ENCODE data around the gene TSR1. TPM values are rescaled to one million over a fixed set of nuclear protein-coding genes. Genes with fewer than 3 reads are reported as not detected.

The TSR1 gene
- 67.0 and 95.7 TPM in 2 replicates for total RNA-seq

DNA sequence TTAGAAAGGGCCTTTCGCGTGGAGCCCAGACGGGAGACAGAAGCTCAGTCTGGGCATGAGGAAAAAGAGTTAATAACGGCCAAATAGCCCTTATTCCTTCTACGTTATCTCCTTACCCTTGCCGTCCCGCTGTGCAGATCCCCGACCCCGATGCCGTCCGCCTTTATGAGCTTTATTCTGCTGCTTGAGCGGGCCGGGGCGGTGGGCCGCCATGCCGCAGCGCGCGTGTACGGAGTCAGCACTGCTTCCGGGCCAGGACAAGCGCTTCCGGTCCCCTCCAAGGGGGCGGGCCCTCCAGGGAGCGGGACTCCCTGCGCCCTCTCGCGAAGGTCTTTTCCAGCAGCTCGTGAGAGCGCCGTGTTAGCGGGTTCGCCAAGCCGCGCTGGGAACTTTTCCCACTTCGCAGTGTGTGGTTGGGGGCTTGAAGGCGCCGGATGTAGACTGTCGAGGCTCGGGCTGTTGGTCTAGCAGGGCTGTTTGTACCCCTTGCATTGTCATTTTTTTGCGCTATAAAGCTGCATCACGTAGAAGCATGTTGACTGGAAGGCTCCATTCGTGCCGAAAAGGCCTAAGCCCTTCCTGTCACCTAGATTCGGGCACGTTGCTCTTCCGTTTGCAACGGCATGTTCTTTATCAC, at the start of gene TSR1:
Gene TSR1, minus strand, starts transcription at position 243 of the 637 bp plus-strand sequence. Its CDS starts 30 bp downstream, at position 213.

DNA sequence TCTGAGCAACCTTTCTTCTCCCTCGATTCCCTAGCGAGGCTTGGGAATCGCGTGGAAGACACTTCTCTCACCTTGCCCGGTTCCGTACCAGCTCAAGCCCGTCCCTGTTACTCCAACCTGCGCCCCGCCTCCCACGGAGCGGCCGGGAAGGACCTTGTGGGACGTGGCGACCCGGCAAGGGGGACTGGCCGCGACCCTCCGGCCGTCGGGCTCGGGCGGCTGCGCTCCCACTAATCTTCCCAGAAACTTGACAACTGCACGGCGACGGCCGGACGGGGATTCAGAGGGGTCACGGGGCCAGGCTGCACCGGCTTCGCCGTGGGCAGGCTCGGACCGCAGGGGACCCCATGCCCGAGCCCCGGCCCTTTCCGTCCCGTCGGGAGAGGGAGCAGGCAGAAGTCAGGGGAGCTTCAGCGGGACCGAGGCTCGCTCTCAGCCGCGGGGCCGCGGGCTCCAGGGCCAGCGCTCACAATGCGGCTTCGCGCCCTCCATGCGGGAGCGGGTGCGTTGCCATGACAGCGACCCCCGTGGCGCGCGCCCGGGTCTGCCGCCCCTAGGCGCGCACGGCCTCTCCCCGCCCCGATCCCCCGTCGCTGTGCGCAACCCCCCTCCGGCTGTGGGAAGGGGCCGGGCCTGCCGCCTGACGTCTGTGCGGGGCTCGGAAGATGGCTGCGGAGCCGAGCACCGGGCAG, 741 bp upstream of the TSR1 start, which contains the start of gene SGSM2:
Gene SGSM2, plus strand, starts transcription at position 650 of the 692 bp plus-strand sequence. CDS start 188 bp downstream, outside the sequence.

DNA sequence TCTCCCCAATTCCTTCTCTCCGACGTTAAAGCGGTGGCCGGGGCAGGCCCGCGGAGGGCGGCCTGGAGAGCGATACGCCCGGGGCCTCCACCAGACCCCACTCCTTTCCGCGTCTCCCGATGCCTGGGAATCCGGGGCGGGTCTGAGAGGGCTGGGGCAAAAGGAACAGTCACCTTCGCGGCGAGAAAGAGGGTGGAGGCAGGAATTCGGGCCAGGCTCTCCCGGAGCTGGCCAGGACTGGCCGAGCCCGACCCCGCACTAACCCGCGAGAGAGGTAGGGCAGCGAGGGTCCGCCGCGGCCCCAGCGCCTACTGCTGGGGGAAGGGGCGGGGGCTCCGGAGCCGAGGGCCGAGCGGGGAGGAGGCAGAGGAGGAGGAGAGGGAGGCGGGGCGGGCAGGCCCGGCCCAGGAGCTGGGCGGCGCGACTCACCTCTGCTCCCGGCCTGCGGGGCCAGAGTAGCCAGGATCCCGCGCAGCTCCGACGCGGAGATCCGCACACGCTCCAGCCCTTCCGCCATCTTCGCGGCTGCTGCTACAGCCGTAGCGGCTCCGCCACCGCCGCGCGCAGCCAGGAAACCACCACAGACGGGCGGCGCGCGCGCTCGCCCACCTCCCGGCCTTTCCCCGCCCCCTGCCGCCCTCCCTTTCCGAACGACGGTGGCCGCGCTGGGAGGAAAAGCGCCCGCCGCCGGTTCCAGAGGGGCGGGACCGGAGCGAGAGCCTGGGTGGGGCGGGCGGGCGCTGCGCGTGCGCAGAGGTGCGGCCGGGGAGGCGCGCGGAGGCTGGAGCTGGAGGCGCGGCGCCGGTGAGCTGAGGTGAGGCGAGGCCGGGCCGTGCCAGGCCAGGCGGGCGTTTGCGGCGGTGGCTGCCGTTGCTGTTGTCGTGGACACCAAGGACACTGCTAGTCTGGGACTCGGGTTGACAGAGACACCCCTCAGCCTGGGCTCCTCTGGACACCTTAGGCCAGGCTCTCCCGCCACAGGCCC, 32.8 kb downstream of the TSR1 start, which contains the start of the genes SMG6 and SRR:
Gene SMG6, minus strand, starts transcription at position 582 of the 985 bp plus-strand sequence. Its CDS starts 65 bp downstream, at position 517.
Gene SRR, plus strand, starts transcription at position 747 of the 985 bp plus-strand sequence. CDS start 11,611 bp downstream, outside the sequence.

Other genes starting within 250 kb of the TSR1 start
- 34.7 and 51.0 TPM in 2 replicates for gene SMG6, start 32.7 kb downstream of the TSR1 start, total RNA-seq
- gene SRR, start 32.5 kb downstream of the TSR1 start, total RNA-seq = 20.8 and 22.1 TPM in 2 replicates
- gene SGSM2, start 1.0 kb upstream of the TSR1 start, total RNA-seq = 29.1 and 48.0 TPM in 2 replicates
- 11.1 and 13.5 TPM in 2 replicates for gene MNT, start 64.6 kb upstream of the TSR1 start, total RNA-seq
- gene METTL16, start 175.4 kb upstream of the TSR1 start, total RNA-seq = 15.9 and 20.1 TPM in 2 replicates

Measured in uterine smooth muscle cell (primary cell).